Fibroblast of the aortic adventitia (primary cell): ENCODE measurements around the gene CACNA1I. TPM values are rescaled to one million over a fixed set of nuclear protein-coding genes. Genes with fewer than 3 reads are reported as not detected.

Experiments used
- DNase-seq: peaks from one replicate; pipeline ENCODE4 v3.0.0-alpha.2; 2010; ENCODE audit warnings: low read depth
- H3K4me3 ChIP-seq: 2 replicates; pipeline ENCODE4 v1.5.1; 2011; ENCODE audit warnings: low read depth, mild to moderate bottlenecking, control low read depth, low read length, moderate library complexity
- total RNA-seq: library from RNA; depleted of rRNA; stranded (reverse); fragments of >200 nt; gene quantifications from 2 replicates; pipeline ENCODE4 v1.2.3, GENCODE V29; 2012; ENCODE audit warnings: low replicate concordance
- TF ChIP-seq, protein P1 (sequence below): IDR thresholded peaks from 2 replicates; pipeline ENCODE4 v1.5.1; 2011; ENCODE audit warnings: mild to moderate bottlenecking, low read length, control low read depth, inconsistent platforms; ENCODE audit not compliant: insufficient read depth

CACNA1I gene
- total RNA-seq, 1 donor: under 0.01 TPM

DNA sequence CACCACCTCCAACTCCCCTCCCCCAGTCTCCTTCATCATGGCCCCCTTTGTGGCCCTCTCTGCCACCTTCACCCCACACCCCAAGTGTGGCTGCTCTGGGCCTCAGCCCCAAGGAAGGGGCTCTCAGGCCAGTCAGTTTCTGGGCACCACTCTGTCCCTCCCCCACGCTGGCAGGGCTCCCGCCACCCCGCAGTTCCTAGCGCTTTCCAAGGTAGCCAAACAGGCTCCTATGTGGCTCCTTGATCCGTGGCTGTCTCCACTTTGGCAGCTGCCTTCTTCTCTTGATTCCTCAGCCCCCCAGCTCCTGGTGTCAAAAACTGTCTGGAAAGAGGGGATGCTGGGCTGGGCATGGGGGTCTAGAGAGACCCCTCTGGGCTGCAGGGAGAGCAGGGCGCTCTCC, 10.4 kb upstream of the CACNA1I start:
- no peak overlapping the region for H3K4me3 ChIP-seq
- TF ChIP-seq, protein P1, sequence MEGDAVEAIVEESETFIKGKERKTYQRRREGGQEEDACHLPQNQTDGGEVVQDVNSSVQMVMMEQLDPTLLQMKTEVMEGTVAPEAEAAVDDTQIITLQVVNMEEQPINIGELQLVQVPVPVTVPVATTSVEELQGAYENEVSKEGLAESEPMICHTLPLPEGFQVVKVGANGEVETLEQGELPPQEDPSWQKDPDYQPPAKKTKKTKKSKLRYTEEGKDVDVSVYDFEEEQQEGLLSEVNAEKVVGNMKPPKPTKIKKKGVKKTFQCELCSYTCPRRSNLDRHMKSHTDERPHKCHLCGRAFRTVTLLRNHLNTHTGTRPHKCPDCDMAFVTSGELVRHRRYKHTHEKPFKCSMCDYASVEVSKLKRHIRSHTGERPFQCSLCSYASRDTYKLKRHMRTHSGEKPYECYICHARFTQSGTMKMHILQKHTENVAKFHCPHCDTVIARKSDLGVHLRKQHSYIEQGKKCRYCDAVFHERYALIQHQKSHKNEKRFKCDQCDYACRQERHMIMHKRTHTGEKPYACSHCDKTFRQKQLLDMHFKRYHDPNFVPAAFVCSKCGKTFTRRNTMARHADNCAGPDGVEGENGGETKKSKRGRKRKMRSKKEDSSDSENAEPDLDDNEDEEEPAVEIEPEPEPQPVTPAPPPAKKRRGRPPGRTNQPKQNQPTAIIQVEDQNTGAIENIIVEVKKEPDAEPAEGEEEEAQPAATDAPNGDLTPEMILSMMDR: no peak
- DNase-seq: no peak

DNA sequence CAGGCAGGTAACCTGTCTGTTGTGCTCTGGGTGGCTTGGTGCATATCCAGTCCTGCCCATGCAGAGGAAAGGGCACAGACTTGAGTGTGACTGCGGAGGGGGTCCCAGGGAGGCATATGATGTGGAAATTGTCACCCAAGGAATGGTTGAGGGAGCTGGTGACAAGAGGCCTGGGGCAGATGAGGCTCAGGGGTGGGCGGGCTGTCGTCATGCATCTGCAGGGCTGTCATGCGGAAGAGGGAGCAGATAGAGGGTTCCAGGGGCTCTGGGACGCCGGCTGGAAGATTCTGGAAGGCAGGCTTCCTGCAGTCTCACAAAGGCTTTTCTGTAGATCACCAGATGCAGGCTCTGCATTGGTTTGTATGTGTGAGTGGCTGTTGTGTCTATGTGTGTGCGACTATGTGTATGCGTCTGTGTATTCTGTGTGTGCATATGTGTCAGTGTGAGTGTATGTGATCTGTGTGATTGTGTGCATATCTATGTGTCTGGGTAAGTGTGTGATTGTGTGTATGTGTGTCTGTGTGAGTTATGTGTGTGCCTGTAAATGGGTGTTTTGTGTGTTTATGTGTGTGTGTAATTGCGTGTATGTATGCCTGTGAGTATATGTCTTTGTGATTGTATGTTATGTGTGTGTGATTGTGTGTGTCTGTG, 7.6 kb upstream of the CACNA1I start:
- TF ChIP-seq, protein P1: no peak
- DNase-seq: no peak
- no peak overlapping the region for H3K4me3 ChIP-seq

DNA sequence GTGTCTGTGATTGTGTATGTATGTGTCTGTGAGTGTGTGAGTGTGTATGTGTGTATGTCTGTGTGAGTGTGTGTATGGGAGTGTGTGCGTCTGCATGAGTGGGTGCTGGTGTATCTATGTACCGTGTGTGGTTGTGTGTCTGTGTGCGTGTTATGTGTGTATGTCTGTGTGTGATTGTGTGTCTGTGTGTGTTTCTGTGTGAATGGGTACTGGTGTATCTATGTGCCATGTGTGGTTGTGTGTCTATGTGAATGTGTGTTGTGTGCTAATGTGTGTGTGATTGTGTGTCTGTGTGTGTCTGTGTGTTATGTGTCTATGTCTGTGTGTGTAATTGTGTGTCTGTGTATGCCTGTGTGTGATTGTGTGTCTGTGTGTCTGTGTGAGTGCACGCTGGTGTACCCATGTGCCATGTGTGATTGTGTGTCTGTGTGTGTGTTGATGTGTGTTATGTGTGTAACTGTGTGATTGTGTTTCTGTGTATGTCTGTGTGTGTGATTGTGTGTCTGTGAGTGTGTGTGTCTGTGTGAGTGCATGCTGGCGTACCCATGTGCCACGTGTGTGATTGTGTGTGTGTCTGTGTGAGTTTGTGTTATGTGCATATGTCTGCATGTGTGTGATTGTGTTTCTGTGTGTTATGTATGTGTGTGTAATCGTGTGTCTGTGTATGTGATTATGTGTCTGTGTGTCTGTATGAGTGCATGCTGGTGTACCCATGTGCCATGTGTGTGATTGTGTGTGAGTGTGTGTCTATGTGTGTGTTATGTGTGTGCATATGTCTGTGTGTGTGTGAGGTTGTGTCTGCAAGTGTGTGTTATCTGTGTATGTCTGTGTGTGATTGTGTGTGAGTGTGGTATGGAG, 6.8 kb upstream of the CACNA1I start:
- H3K4me3 ChIP-seq: no peak overlapping the region
- TF ChIP-seq, protein P1: no peak
- no peak for DNase-seq

DNA sequence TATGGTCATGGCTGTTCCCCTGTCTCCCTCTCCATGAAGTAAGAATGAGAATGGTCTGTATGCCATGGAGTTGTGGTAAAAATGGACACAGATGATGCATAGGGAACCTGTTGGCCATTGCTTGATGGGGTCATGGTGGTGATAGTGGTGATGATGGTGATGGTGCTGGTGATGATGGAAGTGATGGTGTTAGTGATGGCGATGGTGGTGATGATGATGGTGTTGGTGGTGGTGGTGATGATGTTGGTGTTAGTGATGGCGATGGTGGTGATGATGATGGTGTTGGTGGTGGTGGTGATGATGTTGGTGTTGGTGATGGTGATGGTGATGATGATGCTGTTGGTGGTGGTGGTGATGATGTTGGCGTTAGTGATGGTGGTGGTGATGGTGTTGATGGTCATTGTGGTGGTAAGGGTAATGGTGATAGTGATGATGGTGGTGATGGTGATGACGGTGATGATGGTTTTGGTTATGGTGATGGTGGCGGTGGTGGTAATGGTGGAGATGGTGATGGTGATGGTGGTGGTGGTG, 5.1 kb upstream of the CACNA1I start:
- no peak for DNase-seq
- H3K4me3 ChIP-seq: no peak overlapping the region
- TF ChIP-seq, protein P1: no peak

DNA sequence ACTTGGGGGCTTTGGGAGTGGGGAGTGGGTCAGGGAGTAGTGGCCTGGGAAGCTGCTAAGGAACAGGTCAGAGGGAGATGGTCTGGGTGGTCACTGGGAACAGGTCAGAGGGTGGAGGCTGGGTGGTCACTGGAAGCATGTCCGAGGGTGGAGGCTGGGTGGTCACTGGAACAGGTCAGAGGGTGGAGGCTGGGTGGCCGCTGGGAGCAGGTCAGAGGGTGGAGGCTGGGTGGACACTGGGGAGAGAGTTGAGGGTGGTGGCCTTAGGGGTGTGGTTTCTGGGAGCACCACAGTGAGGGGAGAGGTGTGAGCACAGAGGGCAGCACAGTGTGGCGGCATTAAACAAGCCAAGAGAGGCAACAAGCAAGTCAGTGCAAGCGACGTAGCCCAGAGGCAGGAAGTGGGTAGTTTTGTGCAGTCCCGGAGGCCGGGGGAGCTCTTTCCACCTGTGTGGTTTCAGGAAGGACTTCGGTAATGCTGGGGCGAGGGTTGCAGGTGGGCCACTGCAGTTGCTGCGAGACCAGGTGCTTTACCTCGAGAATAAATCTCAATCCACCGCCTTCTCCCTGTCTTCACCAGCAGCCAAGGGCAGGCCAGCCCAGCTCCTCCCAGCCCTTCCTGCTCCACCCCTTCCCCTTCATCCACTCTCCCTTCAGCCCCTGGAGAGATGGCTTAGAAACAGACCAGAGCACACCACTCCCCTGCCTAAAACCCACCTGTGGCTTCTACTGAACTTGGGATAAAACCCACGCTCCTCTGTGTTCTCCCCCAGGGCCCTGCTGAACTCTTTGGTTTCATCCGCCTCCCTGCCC, 3.2 kb upstream of the CACNA1I start:
- DNase-seq: no peak
- TF ChIP-seq, protein P1: no peak
- H3K4me3 ChIP-seq: no peak overlapping the region

DNA sequence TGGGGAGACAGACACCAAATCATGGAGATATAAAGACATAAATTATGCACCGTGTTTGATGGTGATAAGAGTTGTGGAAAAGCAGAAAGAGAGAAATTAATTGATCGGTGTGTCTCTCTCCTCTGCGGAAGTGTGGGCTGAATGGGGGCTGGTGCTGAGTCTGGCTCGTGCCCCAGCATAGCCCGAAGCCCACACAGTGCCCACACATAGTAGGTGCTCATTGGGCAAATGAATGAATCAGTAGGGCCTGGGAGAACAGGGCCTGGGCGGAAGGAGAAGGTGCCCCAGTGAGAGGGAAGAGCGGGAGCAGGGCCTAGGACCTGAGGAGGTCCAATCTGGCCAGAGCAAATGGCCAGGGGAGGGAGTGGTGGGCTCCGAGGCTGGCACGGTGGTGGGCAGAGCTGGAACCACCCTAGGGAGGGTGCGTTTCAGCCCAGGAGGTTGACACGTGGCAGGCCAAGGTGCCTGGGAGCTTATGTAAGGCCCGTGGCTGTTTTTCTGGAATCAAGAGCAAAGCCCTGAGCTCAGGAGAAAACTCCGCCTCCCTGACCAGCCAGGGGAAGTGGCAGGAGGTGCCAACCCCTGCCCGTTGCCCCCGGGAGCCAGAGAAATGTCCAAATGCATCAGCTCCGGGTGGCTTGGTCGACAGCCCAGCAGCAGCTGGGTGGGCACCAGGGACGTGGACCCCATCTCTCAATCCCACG, 2.1 kb upstream of the CACNA1I start:
- no peak overlapping the region for H3K4me3 ChIP-seq
- no peak for DNase-seq
- TF ChIP-seq, protein P1: no peak
